A549 (cell line): ENCODE measurements around the gene GOLGA6L9.
"Not testable (repeated sequence)": the region's sequence is repeated elsewhere in the genome, so short reads cannot be mapped to it uniquely, and the experiment has no call there.

Experiments
- MYC ChIP-seq: IDR thresholded peaks from 2 replicates; pipeline ENCODE4 v1.6.1; 2012; ENCODE audit warnings: mild to moderate bottlenecking, inconsistent platforms, low read length, improper control_type of control experiment, borderline replicate concordance
- POLR2A ChIP-seq: IDR thresholded peaks from 2 replicates; pipeline ENCODE4 v1.6.1; 2012; ENCODE audit warnings: mild to moderate bottlenecking, low read length
- POLR2AphosphoS2 ChIP-seq: conservative IDR thresholded peaks from 2 replicates; pipeline ENCODE4 v1.6.1; 2012; ENCODE audit warnings: low read length, improper control_type of control experiment, inconsistent platforms
- TF ChIP-seq, protein P1 (sequence below): fragments of >200 bp; sonication (Bioruptor Twin); formaldehyde crosslinking; IDR thresholded peaks from 3 replicates; pipeline ENCODE4 v1.5.1; 2016
- TF ChIP-seq, protein P2 (sequence below): fragments of 450-650 bp; IDR thresholded peaks from 2 replicates; pipeline ENCODE4 v1.6.1; 2014; ENCODE audit warnings: antibody characterized with exemption

DNA sequence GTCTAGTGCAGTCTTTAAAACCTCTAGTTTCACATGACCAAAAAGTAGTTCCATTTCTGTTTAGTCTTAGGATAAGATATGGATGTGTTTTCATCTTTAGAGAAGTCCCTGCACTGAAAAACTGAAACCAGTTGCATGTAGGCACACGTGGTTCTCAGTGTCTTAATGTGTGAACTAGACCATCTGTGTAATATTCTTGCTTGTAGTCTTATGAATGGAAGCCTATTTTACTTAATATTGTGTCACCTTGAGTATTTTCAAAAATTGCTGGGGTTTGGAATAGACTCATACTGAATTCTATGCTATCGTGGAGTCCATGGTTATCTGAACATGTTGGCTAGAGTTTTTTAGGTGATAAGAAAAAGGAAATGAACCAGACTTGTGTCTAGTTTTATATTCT, 23.4 kb upstream of the GOLGA6L9 start:
- TF ChIP-seq, protein P1, sequence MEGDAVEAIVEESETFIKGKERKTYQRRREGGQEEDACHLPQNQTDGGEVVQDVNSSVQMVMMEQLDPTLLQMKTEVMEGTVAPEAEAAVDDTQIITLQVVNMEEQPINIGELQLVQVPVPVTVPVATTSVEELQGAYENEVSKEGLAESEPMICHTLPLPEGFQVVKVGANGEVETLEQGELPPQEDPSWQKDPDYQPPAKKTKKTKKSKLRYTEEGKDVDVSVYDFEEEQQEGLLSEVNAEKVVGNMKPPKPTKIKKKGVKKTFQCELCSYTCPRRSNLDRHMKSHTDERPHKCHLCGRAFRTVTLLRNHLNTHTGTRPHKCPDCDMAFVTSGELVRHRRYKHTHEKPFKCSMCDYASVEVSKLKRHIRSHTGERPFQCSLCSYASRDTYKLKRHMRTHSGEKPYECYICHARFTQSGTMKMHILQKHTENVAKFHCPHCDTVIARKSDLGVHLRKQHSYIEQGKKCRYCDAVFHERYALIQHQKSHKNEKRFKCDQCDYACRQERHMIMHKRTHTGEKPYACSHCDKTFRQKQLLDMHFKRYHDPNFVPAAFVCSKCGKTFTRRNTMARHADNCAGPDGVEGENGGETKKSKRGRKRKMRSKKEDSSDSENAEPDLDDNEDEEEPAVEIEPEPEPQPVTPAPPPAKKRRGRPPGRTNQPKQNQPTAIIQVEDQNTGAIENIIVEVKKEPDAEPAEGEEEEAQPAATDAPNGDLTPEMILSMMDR: not testable (repeated sequence)
- TF ChIP-seq POLR2A, MYC, POLR2AphosphoS2: not testable (repeated sequence)
- TF ChIP-seq, protein P2, sequence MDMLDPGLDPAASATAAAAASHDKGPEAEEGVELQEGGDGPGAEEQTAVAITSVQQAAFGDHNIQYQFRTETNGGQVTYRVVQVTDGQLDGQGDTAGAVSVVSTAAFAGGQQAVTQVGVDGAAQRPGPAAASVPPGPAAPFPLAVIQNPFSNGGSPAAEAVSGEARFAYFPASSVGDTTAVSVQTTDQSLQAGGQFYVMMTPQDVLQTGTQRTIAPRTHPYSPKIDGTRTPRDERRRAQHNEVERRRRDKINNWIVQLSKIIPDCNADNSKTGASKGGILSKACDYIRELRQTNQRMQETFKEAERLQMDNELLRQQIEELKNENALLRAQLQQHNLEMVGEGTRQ: not testable (repeated sequence)
